ENCODE results near the gene PLEKHO1.

The PLEKHO1 gene

DNA sequence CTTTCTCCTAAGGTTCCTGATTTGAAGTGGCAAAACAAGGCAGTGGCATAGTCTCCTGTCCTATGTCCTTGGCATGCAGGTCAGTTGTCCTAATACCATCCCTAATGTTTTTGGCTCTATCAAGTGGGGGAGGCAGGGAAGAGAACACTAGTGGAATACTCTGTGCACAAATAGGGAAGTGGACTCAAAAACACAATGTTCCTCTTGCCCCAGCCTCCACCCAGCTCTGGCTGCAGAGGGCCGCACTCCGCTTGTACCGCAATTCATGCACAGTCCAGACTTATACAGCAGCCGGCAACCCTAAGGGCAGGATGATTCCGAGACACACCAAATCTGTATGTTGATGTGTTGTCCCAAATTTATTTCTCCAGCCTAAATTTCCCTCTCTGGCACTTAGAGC lies 14.5 kb downstream of the PLEKHO1 start:
- TF ChIP-seq YY1 (IDR thresholded peaks at IDR 0.05; ENCODE audit: insufficient read depth, insufficient read length), result no peak
- TF ChIP-seq SUZ12 (IDR thresholded peaks at IDR 0.05; ENCODE audit: extremely low read depth, insufficient read depth, insufficient read length), result no peak
- no peak for TF ChIP-seq ZNF274 (IDR thresholded peaks at IDR 0.05; ENCODE audit: low read depth, low read length)
- H3K36me3 ChIP-seq (ENCODE audit: insufficient read depth, insufficient read length, low read length), result peaks cover 24% of the 10 kb centered on the region
- H3K4me3 ChIP-seq (ENCODE audit: insufficient read length, low read depth), result no peak overlapping the region
- no peaks in the 10 kb centered on the region for H3K9me3 ChIP-seq (ENCODE audit: insufficient read depth, low read length)
- H3K4me1 ChIP-seq (ENCODE audit: insufficient read depth, insufficient read length), result peaks cover 13% of the 10 kb centered on the region
- H3K27me3 ChIP-seq (ENCODE audit: insufficient read depth, insufficient read length), result no peaks in the 10 kb centered on the region
- DNase-seq (ENCODE audit: low read depth, low spot score), result no peak
- H3K9ac ChIP-seq (ENCODE audit: insufficient read length, low read depth), result no peak overlapping the region

DNA sequence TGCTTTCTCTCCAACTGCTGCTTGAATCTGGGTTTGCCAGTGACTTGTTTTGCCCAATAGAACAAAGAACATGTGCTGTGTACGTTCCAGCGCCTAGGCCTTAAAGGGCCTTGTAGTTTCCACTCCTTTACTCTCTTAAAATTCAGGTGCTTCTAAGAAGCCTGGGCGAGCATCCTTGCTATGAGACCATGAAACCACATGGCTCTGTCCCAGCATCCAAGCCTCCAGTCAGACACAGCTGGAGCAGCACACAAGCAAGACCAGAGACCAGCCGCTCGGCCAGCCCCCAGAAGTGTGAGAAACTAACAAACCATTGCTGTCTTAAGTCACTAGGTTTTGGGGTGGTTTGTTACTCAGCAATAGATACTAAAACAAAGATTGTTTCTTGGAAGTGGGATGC lies 15.1 kb downstream of the PLEKHO1 start:
- TF ChIP-seq YY1 (IDR thresholded peaks at IDR 0.05; ENCODE audit: insufficient read depth, insufficient read length), result no peak
- TF ChIP-seq SUZ12 (IDR thresholded peaks at IDR 0.05; ENCODE audit: extremely low read depth, insufficient read depth, insufficient read length), result no peak
- TF ChIP-seq ZNF274 (IDR thresholded peaks at IDR 0.05; ENCODE audit: low read depth, low read length), result no peak

DNA sequence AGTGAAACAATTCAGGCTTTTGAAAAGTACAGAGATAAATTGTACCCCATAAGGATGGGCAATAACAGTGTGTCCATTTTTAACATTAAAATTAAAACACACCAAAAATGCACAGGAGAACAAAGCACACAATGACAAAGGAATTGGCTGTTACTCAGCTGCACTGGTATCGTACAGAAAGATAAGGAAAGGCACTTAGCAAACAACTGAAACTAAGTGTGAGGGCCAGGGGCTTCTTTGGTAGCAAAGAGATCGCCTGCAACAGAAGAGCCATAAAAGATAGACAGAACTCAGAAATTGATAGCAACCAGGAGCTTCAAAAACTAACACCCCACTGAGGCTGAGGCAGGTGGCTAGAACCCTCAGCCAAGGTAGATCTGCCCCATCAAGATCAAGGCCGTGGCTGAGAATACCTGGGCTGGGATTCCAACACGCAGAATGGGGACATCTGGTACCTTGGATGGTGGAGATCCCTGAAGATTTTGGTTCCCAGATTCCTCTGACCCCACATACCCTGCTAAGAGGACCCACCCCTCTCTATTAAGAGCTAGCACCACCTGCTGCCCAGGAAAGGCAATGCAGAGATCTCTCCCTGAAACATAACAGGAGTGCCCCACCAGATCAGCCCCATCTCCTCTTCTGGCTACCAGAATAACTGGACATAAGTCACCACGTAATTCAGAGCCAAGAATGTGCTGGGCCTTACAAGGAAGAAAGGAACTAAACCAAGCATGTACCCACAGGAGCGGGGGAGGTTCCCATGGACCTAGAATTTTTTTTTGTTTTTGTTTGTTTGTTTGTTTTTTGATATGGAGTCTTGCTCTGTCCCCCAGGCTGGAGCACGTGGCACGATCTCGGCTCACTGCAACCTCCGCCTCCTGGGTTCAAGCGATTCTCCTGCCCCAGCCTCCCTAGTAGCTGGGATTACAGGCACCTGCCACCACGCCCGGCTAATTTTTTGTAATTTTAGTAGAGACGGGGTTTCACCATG lies 16.2 kb downstream of the PLEKHO1 start:
- Histone ChIP-seq H3K9me3 (ENCODE audit: insufficient read depth, low read length) (no peaks in the 10 kb centered on the region), H3K9ac (ENCODE audit: insufficient read length, low read depth) (no peak overlapping the region), H3K4me3 (ENCODE audit: insufficient read length, low read depth) (no peak overlapping the region), H3K36me3 (ENCODE audit: insufficient read depth, insufficient read length, low read length) (peaks cover 9% of the 10 kb centered on the region), H3K27me3 (ENCODE audit: insufficient read depth, insufficient read length) (no peaks in the 10 kb centered on the region), H3K4me1 (ENCODE audit: insufficient read depth, insufficient read length) (peaks cover 13% of the 10 kb centered on the region)
- no peak for DNase-seq (ENCODE audit: low read depth, low spot score)
- TF ChIP-seq YY1 (IDR thresholded peaks at IDR 0.05; ENCODE audit: insufficient read depth, insufficient read length) (no peak), SUZ12 (IDR thresholded peaks at IDR 0.05; ENCODE audit: extremely low read depth, insufficient read depth, insufficient read length) (no peak), ZNF274 (IDR thresholded peaks at IDR 0.05; ENCODE audit: low read depth, low read length) (no peak)

More for the DNA sequence above, 15.1 kb downstream of the PLEKHO1 start:
- Histone ChIP-seq H3K4me1 (ENCODE audit: insufficient read depth, insufficient read length) (peaks cover 13% of the 10 kb centered on the region), H3K4me3 (ENCODE audit: insufficient read length, low read depth) (no peak overlapping the region), H3K9ac (ENCODE audit: insufficient read length, low read depth) (no peak overlapping the region), H3K36me3 (ENCODE audit: insufficient read depth, insufficient read length, low read length) (peaks cover 19% of the 10 kb centered on the region), H3K9me3 (ENCODE audit: insufficient read depth, low read length) (no peaks in the 10 kb centered on the region), H3K27me3 (ENCODE audit: insufficient read depth, insufficient read length) (no peaks in the 10 kb centered on the region)
- DNase-seq (ENCODE audit: low read depth, low spot score), result no peak

DNA sequence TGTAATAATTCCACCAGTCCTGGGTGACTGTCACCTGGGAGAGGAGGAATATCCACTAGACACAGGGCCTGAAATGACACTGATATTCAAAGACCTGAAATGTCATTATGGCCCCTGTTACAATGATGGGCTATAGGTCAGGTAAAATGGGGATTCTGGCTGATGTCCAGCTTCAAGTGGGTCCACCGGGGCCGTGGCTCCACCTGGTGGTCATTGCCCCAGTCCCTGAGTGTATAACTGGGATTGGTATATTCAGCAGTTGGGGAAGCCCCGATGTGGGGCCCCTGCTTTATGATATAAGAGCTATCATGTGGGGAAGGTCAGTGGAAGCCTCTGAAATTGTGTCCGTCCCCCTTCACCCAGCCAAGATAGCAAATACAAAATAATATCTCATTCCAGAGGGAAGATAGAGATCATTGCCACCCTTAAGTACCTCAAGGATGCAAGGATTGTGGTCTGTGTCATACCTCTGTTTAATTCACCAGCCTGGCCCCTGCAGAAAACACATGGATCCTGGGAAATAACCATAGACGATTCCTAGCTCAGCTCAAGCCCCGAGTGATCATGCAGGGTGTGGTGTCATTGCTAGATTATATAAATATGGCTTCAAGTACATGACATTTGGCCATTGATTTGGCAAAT lies 19.4 kb downstream of the PLEKHO1 start:
- no peak overlapping the region for H3K4me3 ChIP-seq (ENCODE audit: insufficient read length, low read depth)
- H3K27me3 ChIP-seq (ENCODE audit: insufficient read depth, insufficient read length), result no peaks in the 10 kb centered on the region
- no peak for DNase-seq (ENCODE audit: low read depth, low spot score)
- no peaks in the 10 kb centered on the region for H3K36me3 ChIP-seq (ENCODE audit: insufficient read depth, insufficient read length, low read length)
- no peaks in the 10 kb centered on the region for H3K4me1 ChIP-seq (ENCODE audit: insufficient read depth, insufficient read length)
- no peak overlapping the region for H3K9ac ChIP-seq (ENCODE audit: insufficient read length, low read depth)
- H3K9me3 ChIP-seq (ENCODE audit: insufficient read depth, low read length), result no peaks in the 10 kb centered on the region
- no peak for TF ChIP-seq YY1 (IDR thresholded peaks at IDR 0.05; ENCODE audit: insufficient read depth, insufficient read length)
- TF ChIP-seq SUZ12 (IDR thresholded peaks at IDR 0.05; ENCODE audit: extremely low read depth, insufficient read depth, insufficient read length), result no peak
- TF ChIP-seq ZNF274 (IDR thresholded peaks at IDR 0.05; ENCODE audit: low read depth, low read length), result no peak

DNA sequence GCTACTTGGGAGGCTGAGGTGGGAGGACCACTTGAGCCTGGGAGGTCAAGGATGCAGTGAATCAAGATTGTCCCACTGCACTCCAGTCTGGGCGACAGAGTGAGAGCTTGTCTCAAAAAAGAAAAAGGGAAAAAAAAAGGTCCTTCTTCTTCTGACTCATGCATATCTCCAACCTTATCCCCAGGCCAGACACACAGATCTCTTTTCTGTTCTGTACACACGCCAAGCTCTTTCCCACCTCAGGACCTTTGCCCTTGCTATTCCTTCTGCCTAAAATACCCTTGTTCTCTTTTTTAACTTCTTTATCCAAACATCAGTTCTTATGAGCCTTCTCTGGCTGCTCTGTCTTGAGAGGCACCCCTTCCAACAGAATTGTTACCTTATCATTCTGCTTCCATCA lies 22.1 kb downstream of the PLEKHO1 start:
- no peak overlapping the region for H3K4me3 ChIP-seq (ENCODE audit: insufficient read length, low read depth)
- H3K4me1 ChIP-seq (ENCODE audit: insufficient read depth, insufficient read length), result no peaks in the 10 kb centered on the region
- no peak for TF ChIP-seq YY1 (IDR thresholded peaks at IDR 0.05; ENCODE audit: insufficient read depth, insufficient read length)
- TF ChIP-seq ZNF274 (IDR thresholded peaks at IDR 0.05; ENCODE audit: low read depth, low read length), result no peak
- TF ChIP-seq SUZ12 (IDR thresholded peaks at IDR 0.05; ENCODE audit: extremely low read depth, insufficient read depth, insufficient read length), result no peak
- DNase-seq (ENCODE audit: low read depth, low spot score), result no peak
- H3K27me3 ChIP-seq (ENCODE audit: insufficient read depth, insufficient read length), result no peaks in the 10 kb centered on the region
- H3K9ac ChIP-seq (ENCODE audit: insufficient read length, low read depth), result no peak overlapping the region
- no peaks in the 10 kb centered on the region for H3K36me3 ChIP-seq (ENCODE audit: insufficient read depth, insufficient read length, low read length)
- no peaks in the 10 kb centered on the region for H3K9me3 ChIP-seq (ENCODE audit: insufficient read depth, low read length)

DNA sequence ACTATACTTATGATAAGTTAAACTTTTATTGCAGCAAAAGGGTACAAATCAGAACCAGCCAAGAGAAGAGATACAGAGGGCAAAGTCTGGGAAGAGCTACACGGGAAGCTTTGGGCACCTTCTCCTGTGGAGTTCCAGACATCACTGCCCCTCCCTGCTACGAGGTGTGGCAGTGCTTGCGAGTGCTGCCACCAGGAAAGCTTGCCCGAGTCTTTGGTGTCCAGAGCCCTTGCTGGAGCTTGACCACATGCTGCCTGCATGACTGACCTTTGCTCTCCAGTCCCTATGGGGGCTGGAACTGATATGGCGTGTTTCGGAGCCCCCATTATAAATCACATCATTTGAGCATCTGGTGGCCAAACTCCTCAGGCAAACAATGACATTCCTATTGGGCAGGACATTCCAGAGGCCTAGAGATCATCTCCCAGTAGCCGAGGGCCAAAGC lies 23.4 kb downstream of the PLEKHO1 start:
- DNase-seq (ENCODE audit: low read depth, low spot score), result no peak
- no peak overlapping the region for H3K9ac ChIP-seq (ENCODE audit: insufficient read length, low read depth)
- no peaks in the 10 kb centered on the region for H3K4me1 ChIP-seq (ENCODE audit: insufficient read depth, insufficient read length)
- no peaks in the 10 kb centered on the region for H3K36me3 ChIP-seq (ENCODE audit: insufficient read depth, insufficient read length, low read length)
- H3K9me3 ChIP-seq (ENCODE audit: insufficient read depth, low read length), result no peaks in the 10 kb centered on the region
- TF ChIP-seq ZNF274 (IDR thresholded peaks at IDR 0.05; ENCODE audit: low read depth, low read length) (no peak), SUZ12 (IDR thresholded peaks at IDR 0.05; ENCODE audit: extremely low read depth, insufficient read depth, insufficient read length) (no peak), YY1 (IDR thresholded peaks at IDR 0.05; ENCODE audit: insufficient read depth, insufficient read length) (no peak)
- H3K27me3 ChIP-seq (ENCODE audit: insufficient read depth, insufficient read length), result no peaks in the 10 kb centered on the region
- H3K4me3 ChIP-seq (ENCODE audit: insufficient read length, low read depth), result no peak overlapping the region

DNA sequence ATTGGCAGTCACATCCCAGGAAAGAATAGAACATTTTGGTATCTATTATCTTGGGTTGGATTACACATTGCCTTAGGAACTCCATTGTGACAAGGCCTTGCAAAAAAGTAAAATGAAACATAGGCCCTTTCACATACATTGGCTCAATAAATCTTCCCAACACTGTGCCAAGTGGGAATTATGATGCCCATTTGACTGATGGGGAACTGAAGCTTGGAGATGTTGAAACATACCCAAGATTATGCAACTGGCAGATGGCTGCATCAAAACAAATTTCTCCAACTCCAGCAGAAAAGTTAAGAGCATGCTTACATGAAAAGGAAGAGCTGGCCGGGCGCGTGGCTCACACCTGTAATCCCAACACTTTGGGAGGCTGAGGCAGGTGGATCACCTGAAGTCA lies 26.9 kb downstream of the PLEKHO1 start:
- no peaks in the 10 kb centered on the region for H3K36me3 ChIP-seq (ENCODE audit: insufficient read depth, insufficient read length, low read length)
- H3K4me1 ChIP-seq (ENCODE audit: insufficient read depth, insufficient read length), result no peaks in the 10 kb centered on the region
- DNase-seq (ENCODE audit: low read depth, low spot score), result no peak
- H3K9me3 ChIP-seq (ENCODE audit: insufficient read depth, low read length), result no peaks in the 10 kb centered on the region
- H3K4me3 ChIP-seq (ENCODE audit: insufficient read length, low read depth), result no peak overlapping the region
- no peak overlapping the region for H3K9ac ChIP-seq (ENCODE audit: insufficient read length, low read depth)
- H3K27me3 ChIP-seq (ENCODE audit: insufficient read depth, insufficient read length), result no peaks in the 10 kb centered on the region
- TF ChIP-seq YY1 (IDR thresholded peaks at IDR 0.05; ENCODE audit: insufficient read depth, insufficient read length) (no peak), SUZ12 (IDR thresholded peaks at IDR 0.05; ENCODE audit: extremely low read depth, insufficient read depth, insufficient read length) (no peak), ZNF274 (IDR thresholded peaks at IDR 0.05; ENCODE audit: low read depth, low read length) (no peak)

Data from NT2/D1 (cell line).